ENCODE measurements around the gene RPS27.
"Not testable (repeated sequence)": the region's sequence is repeated elsewhere in the genome, so short reads cannot be mapped to it uniquely, and the experiment has no call there.

GRCh38 chr1:154033697-154034096 is 43.1 kb downstream of the RPS27 start:
- TF ChIP-seq CTCF (IDR thresholded peaks at IDR 0.05); EZH2 (IDR thresholded peaks at IDR 0.05; ENCODE audit: borderline replicate concordance, insufficient read depth, low read depth, low read length, poor library complexity, severe bottlenecking): not testable (repeated sequence)
